Smooth muscle cell (in vitro differentiated cells): Measurements from ENCODE around the gene FGR. TPM values are rescaled to one million over a fixed set of nuclear protein-coding genes. Genes with fewer than 3 reads are reported as not detected.

Experiments
- DNase-seq: peaks from one replicate; lab custom pipeline; 2025; ENCODE audit not compliant: unreplicated experiment; lab: John Stamatoyannopoulos, UW
- H2AFZ ChIP-seq: fragments of 200-600 bp; sonication (generic); 2 replicates; pipeline ENCODE4 v1.6.0; 2016; ENCODE audit warnings: antibody characterized with exemption, low read depth, mild to moderate bottlenecking
- H3F3A ChIP-seq: fragments of 200-600 bp; sonication (generic); 2 replicates; pipeline ENCODE4 v1.6.0; 2017; ENCODE audit warnings: antibody characterized with exemption, low read depth
- H3K27ac ChIP-seq: fragments of 200-600 bp; sonication (generic); 2 replicates; pipeline ENCODE4 v1.5.1; 2016; ENCODE audit warnings: low read depth, mild to moderate bottlenecking
- H3K27me3 ChIP-seq: fragments of 200-600 bp; sonication (generic); 2 replicates; pipeline ENCODE4 v1.6.1; 2016; ENCODE audit warnings: low read depth, mild to moderate bottlenecking
- H3K36me3 ChIP-seq: fragments of 200-600 bp; sonication (generic); 2 replicates; pipeline ENCODE4 v1.5.1; 2016; ENCODE audit warnings: low read depth
- H3K4me1 ChIP-seq: fragments of 200-600 bp; sonication (generic); 2 replicates; pipeline ENCODE4 v1.5.1; 2016; ENCODE audit warnings: low read depth
- H3K4me2 ChIP-seq: fragments of 200-600 bp; sonication (generic); 2 replicates; pipeline ENCODE4 v1.6.0; 2016; ENCODE audit warnings: mild to moderate bottlenecking
- H3K4me3 ChIP-seq: fragments of 200-600 bp; sonication (generic); 2 replicates; pipeline ENCODE4 v1.5.1; 2016; ENCODE audit warnings: mild to moderate bottlenecking
- H3K79me2 ChIP-seq: fragments of 200-600 bp; sonication (generic); 2 replicates; pipeline ENCODE4 v1.6.0; 2016; ENCODE audit warnings: low read depth, mild to moderate bottlenecking
- H3K9ac ChIP-seq: fragments of 200-600 bp; sonication (generic); 2 replicates; pipeline ENCODE4 v1.6.0; 2016; ENCODE audit warnings: low read depth
- H3K9me3 ChIP-seq: fragments of 200-600 bp; sonication (generic); replicated peaks from 2 replicates; pipeline ENCODE4 v1.5.1; 2016; ENCODE audit warnings: low read depth
- H4K20me1 ChIP-seq: fragments of 200-600 bp; sonication (generic); 2 replicates; pipeline ENCODE4 v1.6.0; 2016; ENCODE audit warnings: low read depth
- WGBS: methylation state at CpG from one replicate; pipeline ENCODE4 v1.1.7; 2016; ENCODE audit warnings: low lambda C conversion rate; 5-methylcytosine and 5-hydroxymethylcytosine counted together
- polyA plus RNA-seq: library from polyadenylated mRNA; unstranded; fragments of >200 nt; fragmentation: Nextera tagmentation; extraction: Ambion mirVana; gene quantifications from 2 replicates; pipeline ENCODE4 v1.2.1, GENCODE V29; 2016
- total RNA-seq: library from RNA; depleted of rRNA; stranded (reverse); fragments of >200 nt; gene quantifications from 2 replicates; pipeline ENCODE4 v1.2.3, GENCODE V29; 2014
- TF ChIP-seq, protein P1 (sequence below): fragments of 200-600 bp; sonication (generic); IDR thresholded peaks from 2 replicates; pipeline ENCODE4 v1.5.1; 2017; ENCODE audit warnings: borderline replicate concordance, mild to moderate bottlenecking, antibody characterized with exemption; ENCODE audit not compliant: insufficient read depth, poor library complexity, severe bottlenecking

Gene FGR
- total and polyA plus RNA-seq, 2 experiments from 2014 or later = 0.10 to 1.3 TPM

GRCh38 chr1:27656157-27656893 lies 21.3 kb upstream of the FGR start:
- no peak for DNase-seq
- Histone ChIP-seq H3F3A (peaks cover 13% of the 10 kb centered on the region), H4K20me1 (no peaks in the 10 kb centered on the region), H3K9me3 (no peaks in the 10 kb centered on the region), H3K9ac (no peak overlapping the region), H3K4me3 (no peak overlapping the region), H2AFZ (no peak overlapping the region), H3K36me3 (no peaks in the 10 kb centered on the region), H3K4me2 (no peak overlapping the region), H3K27ac (no peak overlapping the region), H3K27me3 (no peaks in the 10 kb centered on the region), H3K79me2 (no peaks in the 10 kb centered on the region), H3K4me1 (peaks cover 6% of the 10 kb centered on the region)
- TF ChIP-seq, protein P1, sequence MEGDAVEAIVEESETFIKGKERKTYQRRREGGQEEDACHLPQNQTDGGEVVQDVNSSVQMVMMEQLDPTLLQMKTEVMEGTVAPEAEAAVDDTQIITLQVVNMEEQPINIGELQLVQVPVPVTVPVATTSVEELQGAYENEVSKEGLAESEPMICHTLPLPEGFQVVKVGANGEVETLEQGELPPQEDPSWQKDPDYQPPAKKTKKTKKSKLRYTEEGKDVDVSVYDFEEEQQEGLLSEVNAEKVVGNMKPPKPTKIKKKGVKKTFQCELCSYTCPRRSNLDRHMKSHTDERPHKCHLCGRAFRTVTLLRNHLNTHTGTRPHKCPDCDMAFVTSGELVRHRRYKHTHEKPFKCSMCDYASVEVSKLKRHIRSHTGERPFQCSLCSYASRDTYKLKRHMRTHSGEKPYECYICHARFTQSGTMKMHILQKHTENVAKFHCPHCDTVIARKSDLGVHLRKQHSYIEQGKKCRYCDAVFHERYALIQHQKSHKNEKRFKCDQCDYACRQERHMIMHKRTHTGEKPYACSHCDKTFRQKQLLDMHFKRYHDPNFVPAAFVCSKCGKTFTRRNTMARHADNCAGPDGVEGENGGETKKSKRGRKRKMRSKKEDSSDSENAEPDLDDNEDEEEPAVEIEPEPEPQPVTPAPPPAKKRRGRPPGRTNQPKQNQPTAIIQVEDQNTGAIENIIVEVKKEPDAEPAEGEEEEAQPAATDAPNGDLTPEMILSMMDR = no peak
- 88% methylated on average over 7 of the region's 7 CpGs for WGBS

DNA sequence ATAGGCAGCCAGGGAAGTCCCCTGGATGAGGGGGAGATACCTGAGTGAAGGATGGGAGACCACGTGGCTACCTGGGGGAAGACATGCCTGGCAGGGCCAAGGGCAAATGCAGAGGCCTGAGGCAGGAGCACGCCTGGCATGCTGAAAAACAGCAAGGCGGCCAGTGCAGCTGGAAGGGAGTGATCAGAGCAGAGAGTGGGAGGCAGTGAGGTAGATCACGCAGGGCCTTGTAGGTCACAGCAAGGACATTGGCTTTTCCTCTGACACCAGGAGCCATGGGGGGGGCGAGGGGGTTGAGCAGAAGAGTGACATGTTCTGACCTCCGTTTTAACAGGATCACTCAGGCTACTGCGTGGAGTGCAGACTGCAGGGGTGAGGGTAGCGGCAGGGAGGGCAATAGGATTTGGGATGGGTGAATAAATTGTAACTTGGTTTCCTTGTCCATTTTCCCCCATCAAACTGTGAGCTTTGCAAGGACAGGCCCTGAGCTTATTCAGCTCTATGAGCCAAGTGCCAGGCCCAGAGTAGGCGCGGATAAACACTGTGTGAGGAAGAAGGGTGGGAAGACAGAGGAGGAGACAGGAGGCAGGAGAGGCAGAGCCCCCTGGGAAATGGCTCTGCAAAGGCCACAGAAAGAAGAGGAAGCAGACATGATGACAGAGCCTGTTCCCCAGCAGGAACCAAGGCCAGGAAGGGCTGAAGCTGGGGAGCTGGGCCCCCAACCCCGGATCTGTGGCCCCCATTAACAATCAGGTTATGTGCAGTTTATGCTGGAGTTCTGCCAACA lies 20.4 kb upstream of the FGR start:
- H4K20me1 ChIP-seq = no peaks in the 10 kb centered on the region
- no peaks in the 10 kb centered on the region for H3K36me3 ChIP-seq
- no peaks in the 10 kb centered on the region for H3K27me3 ChIP-seq
- H3K9me3 ChIP-seq = no peaks in the 10 kb centered on the region
- H3K79me2 ChIP-seq = no peaks in the 10 kb centered on the region
- H3F3A ChIP-seq = peaks cover 10% of the 10 kb centered on the region
- WGBS = 75% methylated on average over 11 of the region's 11 CpGs
- no peak overlapping the region for H3K4me2 ChIP-seq
- no peak for DNase-seq
- H3K9ac ChIP-seq = no peak overlapping the region
- no peak overlapping the region for H3K4me3 ChIP-seq
- no peak overlapping the region for H2AFZ ChIP-seq
- TF ChIP-seq, protein P1 = no peak
- H3K4me1 ChIP-seq = peaks cover 10% of the 10 kb centered on the region
- H3K27ac ChIP-seq = no peak overlapping the region

- Histone ChIP-seq H3K4me3 (no peak overlapping the region), H3K79me2 (no peaks in the 10 kb centered on the region), H3K27ac (no peak overlapping the region), H3K9me3 (no peaks in the 10 kb centered on the region), H3K27me3 (no peaks in the 10 kb centered on the region), H3K36me3 (no peaks in the 10 kb centered on the region), H2AFZ (no peak overlapping the region), H3K4me2 (no peak overlapping the region), H3K9ac (no peak overlapping the region), H3K4me1 (peaks cover 8% of the 10 kb centered on the region), H3F3A (no peaks in the 10 kb centered on the region), H4K20me1 (no peaks in the 10 kb centered on the region)
- TF ChIP-seq, protein P1 = no peak
- DNase-seq = no peak
- WGBS = 95% methylated on average over 5 of the region's 5 CpGs
These were observed 17.3 kb upstream of the FGR start for GRCh38 chr1:27652111-27652864.
